GM12891 (cell line): ENCODE measurements around the gene NAA15.

Experiments
- DNase-seq: peaks from one replicate; pipeline ENCODE4 v3.0.0; 2011; ENCODE audit warnings: low spot score; ENCODE audit not compliant: insufficient read length
- FAIRE-seq: peaks from 2 replicates; lab custom pipeline; 2011; peaks lifted over from hg19 to GRCh38; lab: Jason Lieb, UNC
- PAX5 ChIP-seq: IDR thresholded peaks from 2 replicates; pipeline ENCODE4 v1.6.1; 2011; ENCODE audit warnings: low read length, moderate library complexity, mild to moderate bottlenecking; ENCODE audit not compliant: insufficient read depth, severe bottlenecking
- POLR2A ChIP-seq: IDR thresholded peaks from 2 replicates; pipeline ENCODE4 v1.6.1; 2011; ENCODE audit warnings: low read depth, low read length, control low read depth
- POLR2AphosphoS5 ChIP-seq: IDR thresholded peaks from 2 replicates; pipeline ENCODE4 v1.6.1; 2011; ENCODE audit warnings: low read depth, low read length, control low read depth
- POU2F2 ChIP-seq: IDR thresholded peaks from 2 replicates; pipeline ENCODE4 v1.6.1; 2011; ENCODE audit warnings: low read depth, mild to moderate bottlenecking, control low read depth, low read length, moderate library complexity
- SPI1 ChIP-seq: IDR thresholded peaks from 2 replicates; pipeline ENCODE4 v1.6.1; 2011; ENCODE audit warnings: low read depth, low read length, control low read depth
- TAF1 ChIP-seq: IDR thresholded peaks from 2 replicates; pipeline ENCODE4 v1.6.1; 2011; ENCODE audit warnings: low read depth, low read length, control low read depth

NAA15 gene

GRCh38 chr4:139295206-139295941, 5.9 kb upstream of the NAA15 start:
- FAIRE-seq (peak; percentile 96), DNase-seq (peak; percentile 79)
- TF ChIP-seq PAX5: no peak
- TF ChIP-seq POU2F2: peak; percentile 57; the same call in 1 of the 2 replicates
- TF ChIP-seq POLR2A: peak; percentile 77
- TF ChIP-seq POLR2AphosphoS5: peak; percentile 74
- TF ChIP-seq TAF1: peak; percentile 96
- no peak for TF ChIP-seq SPI1

- TF ChIP-seq PAX5 (no peak), POU2F2 (no peak), SPI1 (no peak), POLR2AphosphoS5 (no peak), TAF1 (no peak), POLR2A (no peak)
- DNase-seq (no peak), FAIRE-seq (no peak)
Observed at GRCh38 chr4:139295942-139296299, 5.4 kb upstream of the NAA15 start.

DNA sequence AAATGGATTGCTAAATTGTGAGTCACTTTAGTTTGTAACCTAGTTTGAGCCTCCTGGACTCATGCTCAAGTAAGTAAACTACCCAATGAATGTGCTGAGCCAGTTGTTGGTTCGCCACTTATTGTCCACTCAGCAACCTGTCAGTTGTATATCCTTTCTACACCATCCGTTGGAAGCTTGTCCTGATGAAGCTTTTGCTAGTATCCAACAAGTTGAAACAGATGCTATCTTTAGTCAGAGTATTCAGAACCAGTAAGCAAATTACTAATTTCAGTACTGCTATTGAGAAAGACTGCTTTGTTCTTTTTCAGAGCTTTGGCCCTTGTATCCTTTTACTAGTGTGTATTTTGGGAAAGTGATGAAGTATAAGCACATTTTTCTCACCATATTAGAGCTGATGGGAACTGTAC, 4.3 kb upstream of the NAA15 start:
- FAIRE-seq (peak; percentile 55), DNase-seq (no peak)
- TF ChIP-seq PAX5: no peak
- TF ChIP-seq POU2F2: no peak
- no peak for TF ChIP-seq SPI1
- no peak for TF ChIP-seq POLR2A
- TF ChIP-seq TAF1: no peak
- no peak for TF ChIP-seq POLR2AphosphoS5

DNA sequence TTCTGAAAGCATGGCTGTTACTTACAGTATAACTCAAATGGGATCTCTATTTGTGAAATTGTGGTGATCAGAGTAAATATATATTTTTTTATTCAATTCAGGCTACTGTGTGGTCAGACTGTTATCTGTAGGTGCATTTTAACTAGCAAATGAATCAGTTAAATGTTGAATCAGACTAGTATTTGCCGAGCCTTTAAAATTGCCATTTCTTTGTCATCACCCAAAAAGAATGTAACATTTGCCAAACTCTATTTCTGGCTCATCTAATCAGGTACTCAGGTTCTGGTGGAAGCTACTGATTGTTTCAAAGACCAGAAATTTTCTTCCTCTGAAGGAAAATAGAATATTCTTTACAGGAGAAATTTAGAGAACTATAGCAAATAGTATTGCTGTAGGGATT, 1.8 kb upstream of the NAA15 start:
- TF ChIP-seq PAX5 (no peak), TAF1 (no peak), POLR2AphosphoS5 (no peak), POU2F2 (no peak), POLR2A (no peak), SPI1 (no peak)
- FAIRE-seq: no peak
- DNase-seq: no peak

DNA sequence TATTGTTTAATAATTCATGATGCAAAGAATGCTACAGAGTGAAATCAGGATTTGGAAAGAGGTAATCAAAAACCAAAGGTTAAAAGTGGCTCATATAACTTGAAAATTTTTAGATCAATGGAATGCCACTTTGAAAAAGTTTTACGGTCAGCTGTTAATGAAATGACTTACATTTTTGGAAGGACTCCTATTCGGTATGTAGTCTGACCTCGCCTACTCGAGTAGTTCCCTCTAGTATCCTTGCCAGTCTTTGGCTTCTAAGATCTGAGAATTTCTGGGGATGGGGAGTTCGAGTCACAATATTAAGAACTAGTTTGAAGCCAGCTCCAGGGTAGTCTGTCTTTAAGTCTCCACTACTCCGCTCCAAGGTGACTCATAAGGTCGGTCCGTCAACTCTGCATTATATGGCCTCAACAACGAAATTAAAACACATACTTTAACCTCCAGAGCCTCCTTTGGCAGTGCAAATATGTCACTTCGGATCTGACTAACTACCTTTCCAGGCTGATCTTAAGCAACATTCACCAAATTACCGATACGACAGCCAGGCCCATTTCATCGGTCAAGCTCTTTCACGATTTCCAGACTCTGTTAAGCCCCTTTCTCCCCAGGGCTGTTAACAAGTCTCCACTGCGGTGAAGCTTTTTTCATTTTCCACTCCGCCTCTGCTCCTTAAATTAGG, 733 bp upstream of the NAA15 start:
- DNase-seq (no peak), FAIRE-seq (peak; percentile 38)
- TF ChIP-seq SPI1 (no peak), TAF1 (no peak), POLR2A (no peak), POU2F2 (no peak), PAX5 (no peak), POLR2AphosphoS5 (no peak)

DNA sequence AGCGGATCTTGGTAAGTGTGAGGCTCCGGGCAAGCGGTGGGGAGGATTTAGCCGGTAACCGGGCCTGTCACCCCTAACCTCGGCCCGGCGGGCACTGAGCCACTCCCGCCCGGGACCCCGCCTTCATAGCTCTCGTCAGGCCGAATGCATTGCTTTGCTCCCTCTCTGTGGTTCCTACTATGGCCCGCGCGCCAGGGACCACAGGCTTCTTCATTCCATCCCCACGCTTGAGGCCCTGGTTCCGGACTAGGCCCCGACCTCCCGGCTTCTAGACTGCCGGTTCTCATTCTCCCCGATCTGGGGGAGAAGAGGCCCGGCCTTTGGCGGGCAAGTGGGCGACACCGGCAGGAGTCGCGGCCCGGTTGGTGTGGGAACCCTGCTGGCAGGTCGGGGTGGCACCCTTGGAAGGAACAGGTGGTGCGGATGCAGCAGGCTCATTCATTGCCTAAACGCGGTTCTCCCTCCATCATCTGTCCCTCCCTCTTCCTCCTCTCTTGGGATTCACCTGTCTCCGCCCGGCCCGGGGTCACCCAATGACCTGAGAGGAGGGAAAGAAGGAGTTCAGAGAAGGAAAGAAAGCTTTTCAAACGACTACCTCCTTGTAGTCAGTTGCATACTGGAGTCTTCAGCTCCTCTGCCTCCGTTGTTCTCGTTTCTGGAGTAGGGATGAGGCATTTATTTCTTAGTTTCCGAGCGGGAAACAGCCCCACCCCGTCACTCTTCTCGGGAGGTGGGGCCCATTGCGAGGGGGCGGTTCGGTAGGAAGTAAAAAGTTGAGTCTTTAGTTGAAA, 711 bp downstream of the NAA15 start, which contains the start of gene NDUFC1:
Gene NDUFC1, minus strand, starts transcription at position 657 of the 791 bp plus-strand sequence. CDS start 6,679 bp downstream, outside the sequence.
- no peak for TF ChIP-seq PAX5
- 0 out of 2 replicates have a peak, but pooled peaks have one; percentile 17 for TF ChIP-seq SPI1
- TF ChIP-seq POLR2AphosphoS5: 0 out of 2 replicates have a peak, but pooled peaks have one; percentile 39
- no peak; the same call in none of the 2 replicates for TF ChIP-seq POLR2A
- peak; percentile 32; the same call in 1 of the 2 replicates for TF ChIP-seq TAF1
- FAIRE-seq (peak; percentile 85), DNase-seq (peak; percentile 39)

DNA sequence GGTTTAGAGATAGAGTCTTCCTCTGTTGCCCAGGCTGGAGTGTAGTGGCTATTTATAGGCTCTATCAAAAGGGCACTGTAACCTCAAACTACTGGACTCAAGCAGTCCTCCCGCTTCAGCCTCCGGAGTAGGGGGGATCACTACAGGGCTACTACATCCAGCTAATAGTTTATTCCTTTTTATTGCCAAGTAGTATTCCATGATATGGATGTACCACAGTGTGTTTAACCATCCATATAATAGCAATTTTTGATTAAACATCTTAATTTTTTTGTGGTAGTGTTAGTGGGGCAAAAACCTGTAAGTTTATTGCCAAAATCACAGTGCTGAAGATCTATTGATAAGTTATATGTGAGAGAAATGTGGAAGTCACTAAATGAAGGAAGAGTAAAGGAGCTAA, 3.6 kb downstream of the NAA15 start:
- no peak for FAIRE-seq
- TF ChIP-seq PAX5 (no peak), SPI1 (no peak), POLR2A (no peak), POLR2AphosphoS5 (no peak), POU2F2 (no peak), TAF1 (no peak)
- DNase-seq: no peak

- TF ChIP-seq POLR2AphosphoS5: no peak
- no peak for TF ChIP-seq POLR2A
- no peak for TF ChIP-seq POU2F2
- no peak for TF ChIP-seq PAX5
- TF ChIP-seq TAF1: no peak
- TF ChIP-seq SPI1: no peak
- no peak for DNase-seq
- FAIRE-seq: no peak
Observed at GRCh38 chr4:139311909-139312308, 10.6 kb downstream of the NAA15 start.
